Stimulated activated CD4-positive, alpha-beta T cell treated with anti-CD3 and anti-CD28 coated beads, TNF-alpha, amount 100 ng/mL, for 48 hours (primary cell): ENCODE data around the gene CA5A.
"Not testable (repeated sequence)": the region's sequence is repeated elsewhere in the genome, so short reads cannot be mapped to it uniquely, and the experiment has no call there.

Experiments
- DNase-seq, 3 donors: peaks; one replicate each; pipeline ENCODE4 v3.0.0-alpha.2; 2020; ENCODE audit warnings: low read depth in 3 of 3

The CA5A gene

GRCh38 chr16:87948119-87948545, 11.8 kb upstream of the CA5A start:
- DNase-seq = no peak

- no peak for DNase-seq
These were observed 11.2 kb upstream of the CA5A start for GRCh38 chr16:87947356-87948118.

- DNase-seq = no peak
These were observed 10.4 kb upstream of the CA5A start for GRCh38 chr16:87946596-87947347.

GRCh38 chr16:87945351-87946042, 9.2 kb upstream of the CA5A start:
- no peak for DNase-seq

- DNase-seq = no peak
These were observed 6.4 kb upstream of the CA5A start for GRCh38 chr16:87942680-87943079.

- DNase-seq = no peak
These were observed 3.5 kb upstream of the CA5A start for GRCh38 chr16:87939562-87940423.

GRCh38 chr16:87938412-87938949, 2.2 kb upstream of the CA5A start:
- no peak for DNase-seq

GRCh38 chr16:87937231-87937542, 858 bp upstream of the CA5A start:
- not testable (repeated sequence) for DNase-seq

GRCh38 chr16:87936016-87936374, 334 bp downstream of the CA5A start:
- DNase-seq = not testable (repeated sequence)

- DNase-seq = not testable (repeated sequence)
These were observed 1.4 kb downstream of the CA5A start for GRCh38 chr16:87934752-87935425.

GRCh38 chr16:87933140-87933495, 3.2 kb downstream of the CA5A start:
- DNase-seq = no peak

- DNase-seq = not testable (repeated sequence)
These were observed 3.7 kb downstream of the CA5A start for GRCh38 chr16:87932475-87933139.

- DNase-seq = no peak
These were observed 4.8 kb downstream of the CA5A start for GRCh38 chr16:87931504-87931903.

GRCh38 chr16:87930456-87930855, 5.9 kb downstream of the CA5A start:
- no peak for DNase-seq

GRCh38 chr16:87929986-87930385, 6.3 kb downstream of the CA5A start:
- no peak for DNase-seq

- DNase-seq = no peak
These were observed 9.2 kb downstream of the CA5A start for GRCh38 chr16:87927195-87927562.

- DNase-seq = no peak
These were observed 9.8 kb downstream of the CA5A start for GRCh38 chr16:87926246-87927194.

GRCh38 chr16:87924811-87925670, 11.3 kb downstream of the CA5A start:
- no peak for DNase-seq
